ENCODE measurements around the gene MARCHF5. TPM values are rescaled to one million over a fixed set of nuclear protein-coding genes. Genes with fewer than 3 reads are reported as not detected.
"Not testable (repeated sequence)": the region's sequence is repeated elsewhere in the genome, so short reads cannot be mapped to it uniquely, and the experiment has no call there.

MARCHF5 gene
- total RNA-seq, 6 experiments from 2014 or later: 36.2 to 48.2 (median 41.2) TPM

DNA sequence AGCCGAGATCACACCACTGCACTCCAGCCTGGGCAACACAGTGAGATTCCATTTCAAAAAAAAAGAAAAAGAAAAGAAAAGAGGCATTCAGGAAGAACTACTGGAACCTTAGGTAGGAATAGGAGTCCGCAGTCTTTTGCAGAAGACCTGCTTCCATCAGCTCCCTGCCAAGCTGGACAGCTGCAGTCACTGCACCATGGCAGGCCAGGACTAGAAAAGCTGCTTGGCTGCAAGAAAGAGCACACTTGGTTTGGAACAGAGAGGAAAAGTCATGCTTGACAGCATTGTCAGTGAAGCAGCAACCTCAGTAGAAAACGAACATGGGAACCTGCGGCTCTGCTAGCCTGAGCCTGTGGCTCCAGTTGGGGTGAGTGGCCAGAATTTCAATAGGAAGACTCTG is 104.3 kb downstream of the MARCHF5 start:
- Mint-ChIP-seq H3K27ac (no peak overlapping the region), H3K9me3 (peaks cover 8% of the 10 kb centered on the region), H3K4me1 (ENCODE audit: low read depth) (no peaks in the 10 kb centered on the region), H3K27me3 (ENCODE audit: insufficient read depth) (peaks cover 7% of the 10 kb centered on the region), H3K4me3 (no peak overlapping the region), H3K36me3 (ENCODE audit: low read depth) (0 out of 2 replicates have a peak, but pooled peaks cover 5% of the 10 kb centered on the region)
- TF ChIP-seq, protein P1, sequence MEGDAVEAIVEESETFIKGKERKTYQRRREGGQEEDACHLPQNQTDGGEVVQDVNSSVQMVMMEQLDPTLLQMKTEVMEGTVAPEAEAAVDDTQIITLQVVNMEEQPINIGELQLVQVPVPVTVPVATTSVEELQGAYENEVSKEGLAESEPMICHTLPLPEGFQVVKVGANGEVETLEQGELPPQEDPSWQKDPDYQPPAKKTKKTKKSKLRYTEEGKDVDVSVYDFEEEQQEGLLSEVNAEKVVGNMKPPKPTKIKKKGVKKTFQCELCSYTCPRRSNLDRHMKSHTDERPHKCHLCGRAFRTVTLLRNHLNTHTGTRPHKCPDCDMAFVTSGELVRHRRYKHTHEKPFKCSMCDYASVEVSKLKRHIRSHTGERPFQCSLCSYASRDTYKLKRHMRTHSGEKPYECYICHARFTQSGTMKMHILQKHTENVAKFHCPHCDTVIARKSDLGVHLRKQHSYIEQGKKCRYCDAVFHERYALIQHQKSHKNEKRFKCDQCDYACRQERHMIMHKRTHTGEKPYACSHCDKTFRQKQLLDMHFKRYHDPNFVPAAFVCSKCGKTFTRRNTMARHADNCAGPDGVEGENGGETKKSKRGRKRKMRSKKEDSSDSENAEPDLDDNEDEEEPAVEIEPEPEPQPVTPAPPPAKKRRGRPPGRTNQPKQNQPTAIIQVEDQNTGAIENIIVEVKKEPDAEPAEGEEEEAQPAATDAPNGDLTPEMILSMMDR (IDR thresholded peaks at IDR 0.05): no peak
- no peak for DNase-seq

DNA sequence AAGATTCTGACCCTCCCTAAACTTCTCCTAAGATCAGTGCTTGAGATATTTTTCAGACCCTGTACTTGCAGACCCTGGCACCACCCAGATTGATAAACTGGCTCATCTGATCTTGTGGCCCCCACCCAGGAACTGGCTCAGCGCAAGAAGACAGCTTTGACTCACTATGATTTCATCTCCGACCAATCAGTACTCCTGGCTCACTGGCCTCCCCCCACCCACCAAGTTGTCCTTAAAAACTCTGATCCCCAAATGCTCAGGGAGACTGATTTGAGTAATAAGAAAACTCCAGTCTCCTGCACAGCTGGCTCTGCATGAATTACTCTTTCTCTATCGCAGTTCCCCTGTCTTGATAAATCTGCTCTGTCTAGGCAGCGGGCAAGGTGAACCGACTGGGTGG is 111.3 kb downstream of the MARCHF5 start:
- H3K36me3 Mint-ChIP-seq (ENCODE audit: low read depth); H3K27me3 Mint-ChIP-seq (ENCODE audit: insufficient read depth); H3K27ac Mint-ChIP-seq; DNase-seq; H3K9me3 Mint-ChIP-seq; H3K4me3 Mint-ChIP-seq: not testable (repeated sequence)
- H3K4me1 Mint-ChIP-seq (ENCODE audit: low read depth): peaks cover 14% of the 10 kb centered on the region

Other genes starting within 250 kb of the MARCHF5 start
- 1 to 10 TPM in 4 of 6 experiments, under 1 TPM in 2; 0.85 to 1.1 (median 1.0) TPM for gene CPEB3, start 89 bp upstream of the MARCHF5 start, total RNA-seq (2021; fragmentation: NEBNext Ultra II Directional; extraction: Animal tissue kit (Norgen Biotek cat#: 25700))

Measured in HFFc6 (cell line).